Calu3 (cell line): Measurements from ENCODE around the gene PCDHGC3. TPM values are rescaled to one million over a fixed set of nuclear protein-coding genes. Genes with fewer than 3 reads are reported as not detected.

Source experiments
- BruUV-seq: library from RNA; stranded (reverse); fragments of 400-500 nt; replicated peaks from 2 replicates; lab custom pipeline; 2021; lab: Mats Ljungman, UMichigan
- CTCF ChIA-PET: fragments of 300-600 bp; sonication (Branson Sonifier 250); formaldehyde crosslinking; loops from one replicate; lab custom pipeline; 2022; ENCODE audit warnings: antibody characterized with exemption; lab: Charles Lee
- DNase-seq: peaks from one replicate; pipeline ENCODE4 v3.0.0; 2022
- H3K27ac Mint-ChIP-seq: one replicate; pipeline ENCODE4 v1.8.0; 2022; ENCODE audit warnings: mixed read lengths; ENCODE audit not compliant: unreplicated experiment
- H3K27me3 Mint-ChIP-seq: one replicate; pipeline ENCODE4 v1.8.0; 2022; ENCODE audit warnings: mixed read lengths; ENCODE audit not compliant: unreplicated experiment
- H3K36me3 Mint-ChIP-seq: one replicate; pipeline ENCODE4 v1.8.0; 2022; ENCODE audit warnings: mild to moderate bottlenecking, moderate library complexity, mixed read lengths; ENCODE audit not compliant: insufficient read depth, unreplicated experiment
- H3K4me1 Mint-ChIP-seq: one replicate; pipeline ENCODE4 v1.8.0; 2022; ENCODE audit warnings: mild to moderate bottlenecking, low read depth, mixed read lengths; ENCODE audit not compliant: unreplicated experiment
- H3K4me3 Mint-ChIP-seq: one replicate; pipeline ENCODE4 v1.8.0; 2022; ENCODE audit warnings: mild to moderate bottlenecking, low read depth, moderate library complexity, mixed read lengths; ENCODE audit not compliant: unreplicated experiment
- H3K9me3 Mint-ChIP-seq: one replicate; pipeline ENCODE4 v1.8.0; 2022; ENCODE audit warnings: low read depth, mixed read lengths; ENCODE audit not compliant: unreplicated experiment
- CTCF ChIP-seq: fragments of 200-600 bp; IDR thresholded peaks from one replicate; pipeline ENCODE4 v1.8.0; 2022; ENCODE audit warnings: antibody characterized with exemption; ENCODE audit not compliant: unreplicated experiment
- intact Hi-C: fragments of 100-400 bp; cut with micrococcal nuclease; formaldehyde crosslinking; loops from one replicate; pipeline ENCODE4 v1.10.0; 2022; ENCODE audit not compliant: unreplicated experiment
- total RNA-seq: library from RNA; stranded (reverse); gene quantifications from 2 replicates; pipeline ENCODE4 v1.2.3, GENCODE V29; 2022

The PCDHGC3 gene
- total RNA-seq, 1 experiment from 2014 or later: 73.0 TPM

- DNase-seq: no peak
These were observed 41.5 kb downstream of the PCDHGC3 start for GRCh38 chr5:141517312-141517711.

GRCh38 chr5:141517880-141518617 is 42.3 kb downstream of the PCDHGC3 start:
- TF ChIP-seq CTCF: no peak
- BruUV-seq: no TSS peak
- H3K4me3 Mint-ChIP-seq: no peak overlapping the region
- CTCF ChIA-PET: interaction anchor here (0.6 kb wide), 2 partner anchors 9 to 131 kb away, joined by 3 to 7 read pairs; no protein-coding TSS in a partner anchor
- no peak for DNase-seq
- no peaks in the 10 kb centered on the region for H3K27me3 Mint-ChIP-seq
- H3K36me3 Mint-ChIP-seq: peaks cover 77% of the 10 kb centered on the region
- intact Hi-C loops: no loop called here
- H3K4me1 Mint-ChIP-seq: peaks cover 40% of the 10 kb centered on the region
- peak overlapping the region; percentile 62 for H3K27ac Mint-ChIP-seq
- H3K9me3 Mint-ChIP-seq: no peaks in the 10 kb centered on the region

More at GRCh38 chr5:141517312-141517711, 41.5 kb downstream of the PCDHGC3 start:
- CTCF ChIA-PET: interaction anchor here (0.6 kb wide), 1 partner anchor 963 kb away, joined by 3 read pairs; no protein-coding TSS in a partner anchor
- peaks cover 83% of the 10 kb centered on the region for H3K36me3 Mint-ChIP-seq
- no peak for TF ChIP-seq CTCF
- peak overlapping the region; percentile 62 for H3K27ac Mint-ChIP-seq
- H3K9me3 Mint-ChIP-seq: no peaks in the 10 kb centered on the region
- BruUV-seq: no TSS peak
- peaks cover 33% of the 10 kb centered on the region for H3K4me1 Mint-ChIP-seq
- intact Hi-C loops: no loop called here
- H3K4me3 Mint-ChIP-seq: no peak overlapping the region
- no peaks in the 10 kb centered on the region for H3K27me3 Mint-ChIP-seq

- Mint-ChIP-seq H3K9me3 (no peaks in the 10 kb centered on the region), H3K36me3 (peaks cover 72% of the 10 kb centered on the region), H3K4me3 (no peak overlapping the region), H3K27ac (no peak overlapping the region), H3K27me3 (no peaks in the 10 kb centered on the region), H3K4me1 (peaks cover 44% of the 10 kb centered on the region)
- DNase-seq: no peak
- TF ChIP-seq CTCF: no peak
- no TSS peak for BruUV-seq
- intact Hi-C loops: no loop called here
- CTCF ChIA-PET: no interaction called here
These were observed 42.9 kb downstream of the PCDHGC3 start for GRCh38 chr5:141518618-141519015.

- CTCF ChIA-PET: interaction anchor here (1.6 to 2.1 kb wide), 3 partner anchors 37 to 297 kb away, joined by 12 to 27 read pairs (median 16); partner anchors contain the start of genes PCDHB14 and PCDHGC3
- H3K4me1 Mint-ChIP-seq: peaks cover 53% of the 10 kb centered on the region
- peak overlapping the region; percentile 7 for H3K4me3 Mint-ChIP-seq
- H3K27ac Mint-ChIP-seq: peak overlapping the region; percentile 91
- BruUV-seq: no TSS peak
- no peaks in the 10 kb centered on the region for H3K27me3 Mint-ChIP-seq
- peaks cover 78% of the 10 kb centered on the region for H3K36me3 Mint-ChIP-seq
- no peak for DNase-seq
- intact Hi-C loops: loop anchor here (10.0 kb wide), 1 partner anchor 515 kb away; no protein-coding TSS in a partner anchor
- no peak for TF ChIP-seq CTCF
- H3K9me3 Mint-ChIP-seq: no peaks in the 10 kb centered on the region
These were observed 44.1 kb downstream of the PCDHGC3 start for GRCh38 chr5:141519605-141520565.
